Measurements from ENCODE around the gene FOXA2. TPM values are rescaled to one million over a fixed set of nuclear protein-coding genes. Genes with fewer than 3 reads are reported as not detected.

FOXA2 gene
- total and polyA plus RNA-seq, 2 donors (not counting 1 experiment from before 2014, with no cell fraction given) = not detected

GRCh38 chr20:22548040-22548439 is 36.3 kb downstream of the FOXA2 start:
- intact Hi-C loops (cut with micrococcal nuclease) = no loop called here
- no peaks in the 10 kb centered on the region for H3K4me1 Mint-ChIP-seq

GRCh38 chr20:22546344-22546743 is 38.0 kb downstream of the FOXA2 start:
- no peaks in the 10 kb centered on the region for H3K4me1 ChIP-seq (ENCODE audit: control insufficient read depth in 2 of 2, insufficient read depth in 2 of 2, low read length in 2 of 2)
- H3K27ac ChIP-seq (ENCODE audit: low read length in 2 of 2) = no peak overlapping the region
- Mint-ChIP-seq H3K27me3 (peaks cover 14% of the 10 kb centered on the region), H3K9me3 (ENCODE audit: insufficient read depth) (no peaks in the 10 kb centered on the region), H3K27ac (no peak overlapping the region), H3K4me1 (no peaks in the 10 kb centered on the region), H3K4me3 (no peak overlapping the region)
- no peak for ATAC-seq (ENCODE audit: low read depth)
- ChIA-PET POLR2A (no interaction called here), CTCF (no interaction called here)
- peaks cover 0 to 4% (median 0%) of the 10 kb centered on the region in 3 donors for H3K9me3 ChIP-seq (ENCODE audit: control extremely low read depth in 1 of 3, control insufficient read depth in 2 of 3, insufficient read depth in 1 of 3, low read length in 2 of 3)
- 56% methylated on average over 1 of the region's 3 CpGs for WGBS (ENCODE audit: insufficient coverage)
- H2AFZ ChIP-seq (ENCODE audit: insufficient read depth, low read depth, low read length, poor library complexity, severe bottlenecking) = no peak overlapping the region
- H3K27me3 ChIP-seq (replicated peaks in 1 of 4; ENCODE audit: control extremely low read depth in 1 of 4, control insufficient read depth in 3 of 4, insufficient read depth in 4 of 4, low read length in 3 of 4) = peaks cover 0 to 5% (median 0%) of the 10 kb centered on the region in 4 experiments
- H3K9ac ChIP-seq (ENCODE audit: low read length) = no peak overlapping the region
- TF ChIP-seq CTCF (IDR thresholded peaks at IDR 0.05) (no peak), EZH2 (IDR thresholded peaks at IDR 0.05; ENCODE audit: borderline replicate concordance, insufficient read depth, low read depth, low read length, poor library complexity, severe bottlenecking) (no peak)
- intact Hi-C loops (cut with micrococcal nuclease) = no loop called here
- no peaks in the 10 kb centered on the region for H4K20me1 ChIP-seq (ENCODE audit: control insufficient read depth, insufficient read depth, low read length, poor library complexity, severe bottlenecking)
- H3K4me3 ChIP-seq (ENCODE audit: control extremely low read depth in 1 of 5, extremely low read depth in 1 of 5, insufficient read depth in 1 of 5, low read depth in 2 of 5, low read length in 4 of 5) = no peak overlapping the region
- no peaks in the 10 kb centered on the region for H3K79me2 ChIP-seq (ENCODE audit: control insufficient read depth, insufficient read depth, low read length)
- no peak for DNase-seq
- H3K4me2 ChIP-seq (replicated peaks; ENCODE audit: low read depth, low read length, poor library complexity, severe bottlenecking) = no peak overlapping the region
- H3K36me3 ChIP-seq (replicated peaks in 1 of 2; ENCODE audit: control extremely low read depth in 1 of 2, control insufficient read depth in 1 of 2, extremely low read depth in 1 of 2, insufficient read depth in 2 of 2, low read length in 1 of 2) = no peaks in the 10 kb centered on the region

More at GRCh38 chr20:22548040-22548439, 36.3 kb downstream of the FOXA2 start:
- Histone ChIP-seq H3K9me3 (ENCODE audit: control extremely low read depth in 1 of 3, control insufficient read depth in 2 of 3, insufficient read depth in 1 of 3, low read length in 2 of 3) (peaks cover 0 to 4% (median 0%) of the 10 kb centered on the region in 3 donors), H3K4me1 (ENCODE audit: control insufficient read depth in 2 of 2, insufficient read depth in 2 of 2, low read length in 2 of 2) (no peaks in the 10 kb centered on the region), H3K27me3 (replicated peaks in 1 of 4; ENCODE audit: control extremely low read depth in 1 of 4, control insufficient read depth in 3 of 4, insufficient read depth in 4 of 4, low read length in 3 of 4) (peaks cover 0 to 5% (median 0%) of the 10 kb centered on the region in 4 experiments), H3K27ac (ENCODE audit: low read length in 2 of 2) (no peak overlapping the region), H4K20me1 (ENCODE audit: control insufficient read depth, insufficient read depth, low read length, poor library complexity, severe bottlenecking) (no peaks in the 10 kb centered on the region), H3K36me3 (replicated peaks in 1 of 2; ENCODE audit: control extremely low read depth in 1 of 2, control insufficient read depth in 1 of 2, extremely low read depth in 1 of 2, insufficient read depth in 2 of 2, low read length in 1 of 2) (no peaks in the 10 kb centered on the region), H3K79me2 (ENCODE audit: control insufficient read depth, insufficient read depth, low read length) (no peaks in the 10 kb centered on the region), H2AFZ (ENCODE audit: insufficient read depth, low read depth, low read length, poor library complexity, severe bottlenecking) (no peak overlapping the region), H3K4me2 (replicated peaks; ENCODE audit: low read depth, low read length, poor library complexity, severe bottlenecking) (no peak overlapping the region), H3K9ac (ENCODE audit: low read length) (no peak overlapping the region), H3K4me3 (ENCODE audit: control extremely low read depth in 1 of 5, extremely low read depth in 1 of 5, insufficient read depth in 1 of 5, low read depth in 2 of 5, low read length in 4 of 5) (no peak overlapping the region)
- DNase-seq (no peak), ATAC-seq (ENCODE audit: low read depth) (no peak)
- POLR2A ChIA-PET = no interaction called here
- WGBS (ENCODE audit: insufficient coverage) = 54% methylated on average over 3 of the region's 4 CpGs
- H3K4me3 Mint-ChIP-seq = no peak overlapping the region
- H3K27ac Mint-ChIP-seq = no peak overlapping the region
- no peaks in the 10 kb centered on the region for H3K9me3 Mint-ChIP-seq (ENCODE audit: insufficient read depth)
- peaks cover 13% of the 10 kb centered on the region for H3K27me3 Mint-ChIP-seq
- TF ChIP-seq EZH2 (IDR thresholded peaks at IDR 0.05; ENCODE audit: borderline replicate concordance, insufficient read depth, low read depth, low read length, poor library complexity, severe bottlenecking) (no peak), CTCF (IDR thresholded peaks at IDR 0.05) (no peak)
- CTCF ChIA-PET = no interaction called here
